ENCODE data around the gene IGF2BP2.

IGF2BP2 gene

DNA sequence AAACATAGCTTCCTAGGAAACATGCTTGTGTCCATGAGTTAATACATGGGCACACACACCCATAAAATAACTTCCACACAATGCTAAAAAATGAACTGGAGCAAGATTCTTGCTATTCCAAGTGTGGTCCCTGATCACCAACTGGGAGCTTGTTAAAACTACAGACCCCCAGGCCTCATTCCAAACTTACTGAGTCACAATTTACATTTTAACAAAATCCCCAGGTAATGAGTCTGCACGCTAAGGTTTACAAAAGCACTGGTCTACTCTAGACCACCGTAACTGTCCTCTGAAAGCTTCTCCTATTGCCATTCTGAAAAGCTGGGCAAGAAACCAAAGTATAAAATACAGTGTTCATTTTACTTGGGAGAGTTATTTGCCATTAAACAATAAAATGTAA lies 45.4 kb downstream of the IGF2BP2 start:
- no peak for DNase-seq
- intact Hi-C loops (cut with DNase I), result no loop called here

DNA sequence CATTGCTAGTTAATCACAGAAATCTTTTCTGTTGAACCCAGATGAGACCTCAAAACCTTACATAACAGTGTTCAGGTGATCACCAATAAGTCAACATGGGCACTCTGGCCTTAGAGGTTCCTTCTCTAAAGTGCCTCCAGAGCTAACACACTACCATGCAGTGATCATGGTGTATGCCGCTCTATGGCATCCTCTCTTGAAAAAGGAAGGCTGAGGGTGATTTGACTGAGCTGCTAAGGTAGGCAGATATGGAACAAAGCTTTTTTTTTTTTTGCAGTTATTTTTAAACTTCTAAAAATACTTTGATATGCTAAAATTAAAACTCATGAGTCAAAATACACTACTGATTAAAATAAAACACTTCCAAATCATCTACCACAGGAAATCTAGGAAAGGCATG lies 46.0 kb downstream of the IGF2BP2 start:
- no peak for DNase-seq
- intact Hi-C loops (cut with DNase I), result no loop called here

DNA sequence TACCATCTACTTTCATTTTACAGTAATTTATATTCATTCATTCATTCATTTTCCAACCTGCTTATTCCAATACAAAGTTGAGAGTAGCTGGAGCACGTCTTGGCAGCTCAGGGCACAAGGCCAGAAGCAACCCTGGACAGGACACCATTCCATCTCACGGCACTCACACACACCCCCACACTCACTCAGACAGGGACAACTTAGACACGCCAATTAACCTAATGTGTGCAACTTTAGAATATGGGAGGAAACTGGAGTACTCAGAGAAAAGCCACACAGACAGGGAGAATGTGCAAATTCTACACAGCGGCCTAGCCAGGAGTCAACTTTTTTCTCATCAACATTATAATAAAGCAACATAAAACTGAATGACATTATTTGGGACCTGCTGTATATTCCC lies 46.7 kb downstream of the IGF2BP2 start:
- DNase-seq, result no peak
- intact Hi-C loops (cut with DNase I), result no loop called here

DNA sequence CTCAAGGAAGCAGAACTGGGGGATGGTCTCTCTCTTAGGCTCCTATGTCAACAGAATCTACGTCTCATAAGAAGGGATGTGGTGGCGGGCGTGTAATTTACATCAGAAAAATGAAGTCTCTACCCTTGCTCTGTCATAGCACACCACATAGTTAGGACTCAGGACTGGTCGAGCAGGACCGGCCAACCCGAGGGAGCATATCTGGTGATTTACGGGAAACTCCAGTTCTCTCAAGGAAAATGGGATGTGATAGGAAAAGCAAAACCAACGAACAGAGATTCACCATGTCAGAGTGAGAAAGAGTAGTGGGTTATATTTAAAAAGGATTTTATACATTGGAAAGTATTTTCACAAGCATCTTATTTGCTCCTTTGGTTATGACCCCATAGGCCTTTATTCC lies 54.7 kb downstream of the IGF2BP2 start:
- DNase-seq, result no peak

DNA sequence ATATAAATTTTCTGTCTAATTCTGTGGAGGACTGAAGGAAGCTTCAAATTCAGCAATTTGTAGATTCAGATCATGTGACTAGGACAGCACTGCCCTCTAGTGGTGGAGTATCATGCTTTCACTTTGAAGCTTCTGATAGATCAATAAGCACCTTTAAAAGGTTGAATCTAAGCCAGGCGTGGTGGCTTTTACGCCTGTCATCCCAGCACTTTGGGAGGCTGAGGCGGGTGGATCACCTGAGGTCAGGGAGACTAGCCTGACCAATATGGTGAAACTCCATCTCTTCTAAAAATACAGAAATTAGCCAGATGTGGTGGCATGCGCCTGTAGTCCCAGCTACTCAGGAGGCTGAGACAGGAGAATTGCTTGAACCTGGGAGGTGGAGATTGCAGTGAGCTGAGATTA lies 56.3 kb downstream of the IGF2BP2 start:
- peak in 27 of 42 donors; percentile 7 to 81 (median 36) for DNase-seq
- intact Hi-C loops (cut with DNase I), result loop anchor here (5.0 kb wide), 1 partner anchor 106 kb away; no protein-coding TSS in a partner anchor

More for the DNA sequence above, 54.7 kb downstream of the IGF2BP2 start:
- intact Hi-C loops (cut with DNase I), result no loop called here

DNA sequence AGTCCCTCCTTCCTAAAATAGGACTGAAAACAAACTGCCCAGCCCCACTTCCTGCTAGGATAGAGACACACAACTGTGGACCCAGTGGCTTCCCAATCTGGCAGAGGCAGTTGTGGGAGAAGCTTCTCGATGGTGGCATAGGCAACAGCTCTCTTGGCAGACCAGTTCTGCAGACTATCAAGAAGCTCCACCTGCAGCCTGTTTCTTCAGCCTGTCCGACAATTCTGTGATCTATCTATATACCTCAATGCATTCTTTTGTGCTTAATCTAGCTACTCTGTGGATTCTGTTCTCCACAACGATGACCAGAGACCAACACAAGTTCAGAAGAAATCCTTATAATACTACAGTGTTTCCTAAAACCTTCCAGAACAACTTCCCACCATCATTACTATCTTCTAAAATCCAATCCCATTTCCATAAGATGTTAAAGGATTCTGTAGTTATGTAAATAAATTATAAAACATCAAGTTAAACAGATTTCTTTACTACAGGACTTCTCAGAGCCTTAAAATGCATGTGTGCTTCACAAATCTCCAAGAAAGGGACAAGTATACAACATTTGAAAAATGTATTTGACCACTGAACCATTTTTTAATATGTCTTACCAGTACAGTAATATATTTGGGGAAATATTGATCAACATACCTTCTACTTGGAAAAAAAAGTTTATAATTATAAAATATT lies 57.7 kb downstream of the IGF2BP2 start:
- no peak for DNase-seq
- intact Hi-C loops (cut with DNase I), result loop anchor here (5.0 kb wide), 1 partner anchor 105 kb away; no protein-coding TSS in a partner anchor

DNA sequence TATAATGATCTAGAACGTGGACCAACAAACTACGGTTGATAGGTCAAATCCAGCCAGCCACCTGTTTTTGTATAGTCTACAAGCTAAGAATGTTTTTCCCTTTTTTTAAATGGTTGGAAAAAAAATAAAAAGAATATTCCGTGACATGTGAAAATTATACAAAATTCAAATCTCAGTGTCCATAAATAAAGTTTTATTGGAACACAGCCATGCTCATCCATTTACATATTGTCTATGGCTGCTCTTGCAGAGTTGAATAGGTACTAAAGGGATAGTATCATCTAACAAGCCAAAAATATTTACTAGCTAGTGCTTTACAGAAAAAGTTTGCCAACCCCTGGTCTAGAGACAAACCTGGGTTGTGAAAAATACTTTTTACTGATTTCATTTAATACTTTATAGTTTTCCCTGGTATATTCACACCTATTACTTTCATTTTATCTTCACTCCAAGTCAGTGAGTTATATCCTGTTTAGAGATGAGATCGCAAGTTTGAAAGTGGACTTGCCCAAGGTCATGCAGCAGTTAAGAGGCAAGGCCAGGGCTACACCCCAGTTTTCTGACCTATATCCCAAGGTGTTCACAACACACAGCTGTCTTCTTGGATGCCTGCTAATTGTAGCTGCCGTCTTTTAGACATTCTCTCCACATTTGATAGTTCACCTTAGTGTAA lies 58.4 kb downstream of the IGF2BP2 start:
- no peak for DNase-seq
- intact Hi-C loops (cut with DNase I), result loop anchor here (5.0 kb wide), 1 partner anchor 104 kb away; no protein-coding TSS in a partner anchor

DNA sequence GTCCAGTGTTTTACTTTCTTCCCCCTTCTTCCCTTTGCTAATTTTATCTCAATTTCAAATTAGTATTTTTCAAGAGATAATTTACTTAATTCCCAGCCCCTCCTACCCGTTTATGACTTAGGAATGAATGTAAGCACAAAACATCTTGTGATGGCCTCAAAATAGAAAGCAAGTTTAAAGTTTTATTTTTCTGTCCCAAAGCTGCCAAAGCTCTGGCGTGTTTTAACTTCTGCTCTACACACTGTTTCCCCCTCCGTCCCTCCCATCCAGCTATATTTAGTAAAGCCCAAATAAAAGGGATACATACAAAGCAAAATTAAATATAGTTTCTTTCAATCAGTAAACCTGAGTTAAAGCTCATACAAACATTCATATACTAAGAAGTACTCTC lies 59.9 kb downstream of the IGF2BP2 start:
- intact Hi-C loops (cut with DNase I), result loop anchor here (5.0 kb wide), 1 partner anchor 103 kb away; no protein-coding TSS in a partner anchor
- DNase-seq, result no peak

DNA sequence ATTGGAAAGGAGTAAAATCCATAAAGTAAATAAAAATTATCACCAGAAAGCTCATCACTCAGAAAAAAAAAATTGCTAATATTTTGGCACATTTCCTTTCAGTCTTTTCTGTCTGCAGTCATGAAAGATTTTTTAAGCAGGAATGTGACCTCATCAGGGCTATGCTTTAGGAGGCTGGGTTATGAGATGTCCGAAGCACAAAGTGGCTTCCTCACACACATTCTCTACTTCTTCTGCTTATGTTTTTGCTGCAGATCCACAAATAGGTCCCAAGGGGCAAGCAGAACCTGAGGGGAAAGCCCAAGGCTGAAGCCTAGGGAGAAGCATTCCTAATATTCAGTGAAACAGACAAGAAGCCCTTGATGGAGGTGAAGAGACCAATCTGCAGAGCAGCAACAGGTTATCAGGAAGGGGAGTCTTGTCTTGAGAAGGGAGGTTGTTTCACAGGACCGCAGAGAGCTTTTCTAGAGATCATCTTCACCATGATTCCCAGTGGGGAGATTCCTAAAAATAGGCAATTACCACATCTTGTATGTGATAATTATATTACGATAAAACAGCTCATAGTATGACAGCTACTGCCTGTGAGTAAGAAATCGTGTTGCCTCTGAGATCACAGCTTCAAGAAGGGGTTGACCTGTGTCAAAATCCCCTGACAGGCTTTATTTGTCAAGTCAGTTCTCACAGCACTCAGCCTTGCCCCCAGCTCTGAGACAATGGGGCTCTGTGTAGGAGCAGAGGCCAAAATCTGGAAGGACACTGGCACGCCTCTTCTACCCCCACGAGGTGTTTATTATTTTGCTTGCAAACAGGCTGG lies 60.5 kb downstream of the IGF2BP2 start:
- DNase-seq, result peak in 2 of 42 donors; percentile 2 to 14
- intact Hi-C loops (cut with DNase I), result no loop called here

DNA sequence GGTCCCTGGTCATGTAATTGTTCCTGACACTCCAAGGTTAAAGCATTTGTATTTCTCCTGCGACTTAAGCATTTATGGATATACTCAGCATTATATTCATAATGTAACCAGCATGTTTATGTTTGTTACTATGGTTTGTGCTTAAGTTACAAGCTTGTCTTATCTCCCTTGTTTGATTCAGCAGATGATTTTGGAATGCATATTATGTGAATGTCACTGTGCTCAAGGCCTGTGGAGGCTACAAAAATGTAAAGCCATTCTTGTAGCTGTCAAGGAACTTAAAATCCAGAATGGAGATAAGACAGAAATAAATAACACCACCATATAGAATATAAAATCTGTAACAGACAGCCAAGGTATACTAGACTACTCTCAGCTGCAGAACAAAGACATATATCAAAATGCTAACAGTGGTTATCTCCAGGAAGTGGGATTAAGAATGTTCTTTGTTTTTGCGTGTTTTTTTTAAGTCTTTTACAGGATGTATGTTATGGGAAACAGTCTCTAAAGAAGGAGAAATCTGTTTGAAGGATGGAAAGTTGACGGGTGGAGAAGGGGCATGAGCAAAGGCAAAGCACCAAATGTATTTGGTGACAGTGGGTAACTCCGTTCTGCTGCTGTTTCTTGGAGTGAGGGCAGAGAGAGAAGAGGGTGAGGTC lies 61.4 kb downstream of the IGF2BP2 start:
- no peak for DNase-seq
- intact Hi-C loops (cut with DNase I), result no loop called here

DNA sequence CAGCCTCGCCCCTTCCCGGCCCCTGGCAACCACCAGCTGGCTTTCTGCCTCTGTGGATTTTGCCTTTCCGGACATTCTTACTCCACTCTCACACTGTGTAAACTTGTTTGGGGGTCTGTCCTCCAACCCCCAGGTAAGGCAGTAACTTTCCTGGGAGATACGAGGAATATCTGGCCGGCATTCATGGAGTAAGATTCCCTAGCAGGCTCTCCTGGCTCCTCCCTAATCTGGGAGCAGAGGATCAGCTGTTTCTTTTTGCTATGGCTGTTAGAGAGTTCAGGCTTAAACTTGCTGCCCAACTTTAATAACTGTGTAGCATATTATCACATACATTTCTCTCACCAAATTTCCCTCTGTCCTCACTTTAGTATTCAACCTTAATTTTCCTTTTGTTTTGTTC lies 64.3 kb downstream of the IGF2BP2 start:
- no peak for DNase-seq
- intact Hi-C loops (cut with DNase I), result no loop called here

DNA sequence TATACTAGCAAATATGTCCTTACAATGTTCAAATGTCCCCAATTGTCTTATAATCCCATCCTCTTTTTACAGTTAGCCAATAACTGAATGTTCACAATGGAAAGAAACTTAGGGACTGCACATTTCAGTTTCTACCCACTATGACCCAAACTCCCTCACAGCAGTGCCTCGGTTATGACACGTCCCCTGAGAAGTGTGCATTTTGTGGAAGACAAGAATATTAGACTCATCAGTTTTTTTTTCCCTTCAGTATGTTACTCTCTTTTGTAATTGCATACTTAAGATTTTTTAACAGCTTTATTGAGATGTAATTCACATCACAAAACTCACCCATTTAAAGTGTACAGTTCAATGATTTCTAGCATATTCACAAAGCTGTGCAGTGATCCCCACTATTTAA lies 64.8 kb downstream of the IGF2BP2 start:
- no peak for DNase-seq
- intact Hi-C loops (cut with DNase I), result no loop called here

DNA sequence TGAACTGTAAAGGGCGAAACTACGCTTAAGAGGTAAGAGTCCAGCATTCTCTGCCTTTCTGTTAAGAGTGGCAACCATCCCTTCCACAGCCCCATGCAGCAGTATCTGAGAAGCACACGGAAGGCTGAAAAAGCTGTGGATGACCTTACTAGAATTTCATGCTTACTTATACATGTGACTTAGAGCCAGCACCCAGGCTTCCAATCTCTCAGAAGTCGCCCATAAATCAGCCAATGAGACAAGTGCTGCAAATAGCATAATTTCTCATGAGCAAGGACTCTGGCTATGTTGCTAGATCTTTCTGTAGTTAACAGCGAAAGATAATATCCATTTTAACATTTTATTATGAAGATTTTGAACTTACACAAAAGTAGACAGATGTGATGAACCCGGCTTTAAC lies 65.3 kb downstream of the IGF2BP2 start:
- intact Hi-C loops (cut with DNase I), result no loop called here
- DNase-seq, result no peak

DNA sequence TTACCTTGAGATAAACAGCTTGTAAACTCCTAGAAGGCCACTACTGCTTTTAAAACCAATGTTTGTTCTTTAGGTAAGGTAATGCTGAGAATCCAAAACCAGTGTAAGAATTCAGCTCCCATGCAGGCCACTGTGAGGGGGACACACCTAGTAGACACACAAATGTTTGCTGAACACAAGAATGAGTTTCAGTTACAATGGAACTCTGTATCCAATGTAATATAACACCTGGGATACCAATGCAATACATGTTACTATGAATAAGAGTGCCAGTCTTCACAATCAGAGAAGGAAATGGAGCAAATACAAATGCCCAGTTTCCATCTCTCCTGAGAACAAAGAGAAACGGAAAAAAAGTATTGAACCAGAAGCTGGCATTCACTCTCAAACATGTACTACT lies 65.9 kb downstream of the IGF2BP2 start:
- no peak for DNase-seq

DNA sequence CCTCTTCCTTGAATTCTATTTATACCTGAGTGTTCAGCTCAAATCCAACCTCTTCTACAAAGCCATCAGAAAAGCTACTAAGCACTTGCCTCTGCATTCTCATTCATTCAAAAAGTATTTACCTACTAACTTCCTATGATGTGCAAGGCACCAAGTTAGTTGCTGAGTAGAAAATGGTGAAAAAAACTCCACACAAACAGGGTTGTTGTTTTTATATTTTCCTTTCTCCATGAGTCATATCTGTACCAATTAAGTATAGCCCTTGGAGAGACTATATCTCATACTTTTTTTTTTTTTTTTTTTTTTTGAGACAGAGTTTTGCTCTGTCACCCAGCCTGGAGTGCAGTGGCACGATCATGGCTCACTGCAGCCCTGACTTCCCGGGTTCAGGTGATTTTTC lies 67.7 kb downstream of the IGF2BP2 start:
- intact Hi-C loops (cut with DNase I), result no loop called here
- DNase-seq, result no peak

More for the DNA sequence above, 65.9 kb downstream of the IGF2BP2 start:
- intact Hi-C loops (cut with DNase I), result no loop called here

DNA sequence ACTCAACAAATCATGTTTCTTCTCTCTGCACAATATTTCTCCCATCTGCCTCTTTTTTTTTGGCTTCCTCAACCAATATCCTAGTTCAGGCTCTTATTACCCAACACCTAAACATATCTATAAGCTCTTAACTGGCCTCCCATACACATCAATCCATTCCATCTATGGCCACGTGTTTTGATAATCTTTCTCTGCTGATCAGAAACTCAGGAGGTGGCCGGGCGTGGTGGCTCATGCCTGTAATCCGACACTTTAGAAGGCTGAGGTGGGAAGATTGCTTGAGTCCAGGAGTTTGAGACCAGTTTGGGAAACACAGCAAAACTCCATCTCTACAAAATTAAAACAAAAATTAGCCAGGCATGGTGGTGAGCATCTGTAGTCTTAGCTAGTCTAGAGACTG lies 68.4 kb downstream of the IGF2BP2 start:
- no peak for DNase-seq
- intact Hi-C loops (cut with DNase I), result no loop called here

DNA sequence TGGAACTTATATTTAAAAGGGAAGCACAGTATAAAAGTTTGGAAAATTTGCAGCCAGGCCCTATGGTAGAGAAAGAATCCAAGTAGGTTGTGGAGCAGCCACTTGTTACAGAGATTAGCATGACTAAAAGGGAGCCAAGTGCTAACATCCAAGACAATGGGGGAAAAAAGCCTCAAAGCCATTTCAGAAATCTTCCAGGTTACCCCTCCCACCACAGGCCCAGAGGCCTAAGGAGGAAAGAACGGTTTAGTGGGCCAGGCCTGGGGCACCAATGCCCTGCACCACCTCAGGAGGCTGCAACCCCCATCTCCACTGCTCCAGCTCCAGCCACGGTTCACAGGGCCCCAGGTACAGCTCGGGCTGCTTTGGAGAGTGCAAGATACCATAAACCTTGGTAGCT lies 69.9 kb downstream of the IGF2BP2 start:
- no peak for DNase-seq
- intact Hi-C loops (cut with DNase I), result no loop called here

DNA sequence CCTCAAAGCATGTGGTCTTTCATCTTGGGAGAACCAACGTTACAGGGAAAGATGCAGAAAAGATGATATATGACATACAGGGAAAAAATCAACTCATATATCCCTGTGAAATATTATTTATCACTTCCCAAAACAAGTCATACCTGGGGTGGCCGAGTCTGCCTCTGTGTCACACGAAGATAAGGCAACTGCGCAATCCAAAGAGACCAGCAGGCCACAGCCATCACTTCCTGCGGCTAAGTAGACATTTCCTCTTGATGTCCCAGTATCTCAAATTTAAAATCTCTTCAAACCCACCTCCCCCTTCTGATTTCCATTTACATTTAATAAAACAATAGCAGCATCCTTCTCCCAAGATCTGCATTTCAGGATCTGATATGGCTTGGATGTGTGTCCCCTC lies 71.5 kb downstream of the IGF2BP2 start:
- intact Hi-C loops (cut with DNase I), result no loop called here
- DNase-seq, result no peak

DNA sequence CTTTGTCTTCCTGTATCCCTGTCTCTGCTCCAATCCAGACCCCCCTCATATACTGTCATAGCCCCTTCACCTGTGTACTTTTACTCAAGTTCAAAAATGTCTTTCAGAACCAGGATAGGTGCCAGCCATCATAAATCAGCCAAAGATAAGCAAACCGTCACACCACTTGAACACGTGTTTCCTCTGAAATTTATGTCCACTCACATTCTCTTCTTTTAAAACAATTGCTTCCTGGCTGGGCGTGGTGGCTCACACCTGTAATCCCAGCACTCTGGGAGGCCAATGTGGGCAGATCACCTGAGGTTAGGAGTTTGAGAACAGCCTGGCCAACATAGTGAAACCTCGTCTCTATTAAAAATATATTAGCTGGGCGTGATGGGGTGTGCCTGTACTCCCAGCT lies 74.1 kb downstream of the IGF2BP2 start:
- DNase-seq, result no peak
- intact Hi-C loops (cut with DNase I), result no loop called here

DNA sequence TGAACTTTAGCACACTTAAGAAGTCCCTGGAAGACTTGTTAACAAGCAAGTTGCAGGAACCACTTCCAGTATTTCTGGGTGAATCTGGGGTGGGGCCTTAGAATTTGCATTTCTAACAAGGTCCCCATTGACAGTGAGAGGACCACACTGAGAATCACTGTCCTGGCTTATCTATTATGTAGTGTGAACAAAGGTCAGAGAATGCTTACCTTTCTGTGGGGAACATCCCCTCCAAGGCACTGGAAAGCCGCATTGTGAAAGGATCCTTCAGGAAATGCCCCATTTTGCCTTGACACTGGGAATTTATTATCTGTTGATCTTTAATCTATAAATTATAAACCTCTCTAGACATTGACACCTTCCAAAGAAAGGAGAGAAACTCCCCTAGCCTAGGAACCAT lies 74.8 kb downstream of the IGF2BP2 start:
- DNase-seq, result no peak
- intact Hi-C loops (cut with DNase I), result no loop called here

All from head of caudate nucleus (tissue), 42 donors.